RWPE2 (cell line): Measurements from ENCODE around the gene IMP4.
A peak's percentile ranks its signal among the peaks of the same experiment; 100 is the strongest.

Experiments
- ATAC-seq: fragments of 200-7000 bp; cut with Tn5 transposase; 3 replicates; pipeline ENCODE4 v1.9.1; 2021; ENCODE audit warnings: low read depth
- DNase-seq: peaks from one replicate; pipeline ENCODE4 v3.0.0-alpha.2; 2020; ENCODE audit warnings: low spot score
- H3K27ac ChIP-seq: fragments of 450-650 bp; 2 replicates; pipeline ENCODE4 v1.5.1; 2017; ENCODE audit warnings: mild to moderate bottlenecking; ENCODE audit not compliant: poor library complexity, severe bottlenecking
- H3K27me3 ChIP-seq: fragments of 250-450 bp; sonication (Bioruptor Pico); 2 replicates; pipeline ENCODE4 v1.5.1; 2021; ENCODE audit warnings: mild to moderate bottlenecking, moderate library complexity; ENCODE audit not compliant: insufficient read depth, poor library complexity, severe bottlenecking
- H3K36me3 ChIP-seq: fragments of 250-450 bp; sonication (Bioruptor Pico); 2 replicates; pipeline ENCODE4 v1.5.1; 2020; ENCODE audit warnings: low read depth, mild to moderate bottlenecking, moderate library complexity
- H3K4me1 ChIP-seq: fragments of 250-450 bp; sonication (Bioruptor Pico); 2 replicates; pipeline ENCODE4 v1.5.1; 2021; ENCODE audit warnings: mild to moderate bottlenecking, moderate library complexity; ENCODE audit not compliant: insufficient read depth, poor library complexity, severe bottlenecking
- H3K4me3 ChIP-seq: fragments of 250-450 bp; sonication (Bioruptor Pico); 2 replicates; pipeline ENCODE4 v1.5.1; 2021; ENCODE audit warnings: mild to moderate bottlenecking, moderate library complexity; ENCODE audit not compliant: severe bottlenecking
- H3K9me3 ChIP-seq: fragments of 250-450 bp; sonication (Bioruptor Pico); 2 replicates; pipeline ENCODE4 v1.5.1; 2021; ENCODE audit warnings: mild to moderate bottlenecking, moderate library complexity; ENCODE audit not compliant: severe bottlenecking
- TF ChIP-seq, protein P1 (sequence below): fragments of 450-650 bp; IDR thresholded peaks from one replicate; pipeline ENCODE4 v1.5.1; 2017; ENCODE audit warnings: mild to moderate bottlenecking, moderate library complexity; ENCODE audit not compliant: poor library complexity, severe bottlenecking

IMP4 gene

GRCh38 chr2:130339885-130340745, 2.6 kb upstream of the IMP4 start:
- Histone ChIP-seq H3K9me3 (no peaks in the 10 kb centered on the region), H3K4me1 (peaks cover 7% of the 10 kb centered on the region), H3K4me3 (no peak overlapping the region), H3K27ac (no peak overlapping the region), H3K36me3 (peaks cover 15% of the 10 kb centered on the region), H3K27me3 (no peaks in the 10 kb centered on the region)
- ATAC-seq (no peak), DNase-seq (no peak)
- TF ChIP-seq, protein P1, sequence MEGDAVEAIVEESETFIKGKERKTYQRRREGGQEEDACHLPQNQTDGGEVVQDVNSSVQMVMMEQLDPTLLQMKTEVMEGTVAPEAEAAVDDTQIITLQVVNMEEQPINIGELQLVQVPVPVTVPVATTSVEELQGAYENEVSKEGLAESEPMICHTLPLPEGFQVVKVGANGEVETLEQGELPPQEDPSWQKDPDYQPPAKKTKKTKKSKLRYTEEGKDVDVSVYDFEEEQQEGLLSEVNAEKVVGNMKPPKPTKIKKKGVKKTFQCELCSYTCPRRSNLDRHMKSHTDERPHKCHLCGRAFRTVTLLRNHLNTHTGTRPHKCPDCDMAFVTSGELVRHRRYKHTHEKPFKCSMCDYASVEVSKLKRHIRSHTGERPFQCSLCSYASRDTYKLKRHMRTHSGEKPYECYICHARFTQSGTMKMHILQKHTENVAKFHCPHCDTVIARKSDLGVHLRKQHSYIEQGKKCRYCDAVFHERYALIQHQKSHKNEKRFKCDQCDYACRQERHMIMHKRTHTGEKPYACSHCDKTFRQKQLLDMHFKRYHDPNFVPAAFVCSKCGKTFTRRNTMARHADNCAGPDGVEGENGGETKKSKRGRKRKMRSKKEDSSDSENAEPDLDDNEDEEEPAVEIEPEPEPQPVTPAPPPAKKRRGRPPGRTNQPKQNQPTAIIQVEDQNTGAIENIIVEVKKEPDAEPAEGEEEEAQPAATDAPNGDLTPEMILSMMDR, result no peak

GRCh38 chr2:130341562-130342019, 1.1 kb upstream of the IMP4 start:
- Histone ChIP-seq H3K9me3 (no peaks in the 10 kb centered on the region), H3K36me3 (peaks cover 27% of the 10 kb centered on the region), H3K4me3 (peak overlapping the region; percentile 82), H3K27me3 (no peaks in the 10 kb centered on the region), H3K27ac (peak overlapping the region; percentile 60), H3K4me1 (peaks cover 7% of the 10 kb centered on the region)
- peak; percentile 0; the same call in 1 of the 3 replicates for ATAC-seq
- no peak for DNase-seq
- TF ChIP-seq, protein P1, result no peak

- Histone ChIP-seq H3K27me3 (no peaks in the 10 kb centered on the region), H3K4me3 (peak overlapping the region; percentile 82), H3K4me1 (peaks cover 7% of the 10 kb centered on the region), H3K27ac (peak overlapping the region; percentile 60), H3K9me3 (no peaks in the 10 kb centered on the region), H3K36me3 (peaks cover 32% of the 10 kb centered on the region)
- TF ChIP-seq, protein P1, result no peak
- DNase-seq, result peak; percentile 92
- ATAC-seq, result peak; percentile 73
Observed at GRCh38 chr2:130342020-130342532, 621 bp upstream of the IMP4 start.

GRCh38 chr2:130344578-130344977, 1.9 kb downstream of the IMP4 start:
- H3K36me3 ChIP-seq, result peaks cover 50% of the 10 kb centered on the region
- H3K27me3 ChIP-seq, result no peaks in the 10 kb centered on the region
- no peak overlapping the region for H3K27ac ChIP-seq
- ATAC-seq (no peak), DNase-seq (no peak)
- no peaks in the 10 kb centered on the region for H3K9me3 ChIP-seq
- no peak overlapping the region for H3K4me3 ChIP-seq
- no peaks in the 10 kb centered on the region for H3K4me1 ChIP-seq
- TF ChIP-seq, protein P1, result no peak

DNA sequence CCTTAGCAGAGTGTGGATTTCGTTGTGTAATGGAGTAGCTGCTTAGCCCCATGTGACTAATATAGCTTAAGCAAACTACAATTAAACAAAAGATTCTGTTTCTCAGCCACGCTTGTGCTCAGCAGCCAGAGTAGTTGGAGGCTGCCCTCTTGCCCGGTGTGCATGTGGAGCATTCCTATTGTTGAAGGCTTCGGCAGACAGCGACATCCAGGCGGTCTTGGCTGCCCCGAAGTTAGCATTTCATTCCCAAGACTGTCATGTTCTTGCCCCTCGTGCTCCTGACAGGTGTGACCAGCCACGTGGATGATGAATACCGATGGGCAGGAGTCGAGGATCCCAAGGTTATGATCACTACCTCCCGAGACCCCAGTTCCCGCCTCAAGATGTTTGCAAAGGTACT, 2.4 kb downstream of the IMP4 start:
- TF ChIP-seq, protein P1, result no peak
- Histone ChIP-seq H3K27me3 (no peaks in the 10 kb centered on the region), H3K4me1 (no peaks in the 10 kb centered on the region), H3K4me3 (no peak overlapping the region), H3K36me3 (peaks cover 50% of the 10 kb centered on the region), H3K9me3 (no peaks in the 10 kb centered on the region), H3K27ac (no peak overlapping the region)
- DNase-seq, result no peak
- no peak for ATAC-seq
